Neural progenitor cell (in vitro differentiated cells): ENCODE results near the gene CES3.

Source experiments
- EZH2 ChIP-seq: fragments of 200-600 bp; sonication (generic); IDR thresholded peaks from 2 replicates; pipeline ENCODE4 v1.6.1; 2017; ENCODE audit warnings: antibody characterized with exemption, mild to moderate bottlenecking, moderate library complexity
- TF ChIP-seq, protein P1 (sequence below): fragments of 200-600 bp; sonication (generic); IDR thresholded peaks from 2 replicates; pipeline ENCODE4 v1.5.1; 2017; ENCODE audit warnings: antibody characterized with exemption, mild to moderate bottlenecking

DNA sequence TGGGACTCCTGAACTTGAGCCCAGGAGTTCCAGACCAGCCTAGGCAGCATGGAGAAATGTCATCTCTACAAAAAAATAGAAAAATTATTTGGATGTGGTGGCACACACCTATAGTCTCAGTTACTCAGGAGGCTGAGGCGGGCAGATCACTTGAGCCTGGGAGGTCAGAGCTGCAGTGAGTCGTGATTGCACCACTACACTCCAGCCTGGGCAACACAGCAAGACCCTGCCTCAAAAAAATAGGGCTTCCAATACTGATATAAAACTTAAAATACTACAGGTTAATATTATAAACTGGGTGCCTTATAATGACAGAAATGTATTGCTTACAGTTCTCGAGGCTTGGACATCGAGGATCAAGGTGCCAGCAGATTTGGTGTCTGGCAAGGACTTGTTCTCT, 15.1 kb upstream of the CES3 start:
- TF ChIP-seq, protein P1, sequence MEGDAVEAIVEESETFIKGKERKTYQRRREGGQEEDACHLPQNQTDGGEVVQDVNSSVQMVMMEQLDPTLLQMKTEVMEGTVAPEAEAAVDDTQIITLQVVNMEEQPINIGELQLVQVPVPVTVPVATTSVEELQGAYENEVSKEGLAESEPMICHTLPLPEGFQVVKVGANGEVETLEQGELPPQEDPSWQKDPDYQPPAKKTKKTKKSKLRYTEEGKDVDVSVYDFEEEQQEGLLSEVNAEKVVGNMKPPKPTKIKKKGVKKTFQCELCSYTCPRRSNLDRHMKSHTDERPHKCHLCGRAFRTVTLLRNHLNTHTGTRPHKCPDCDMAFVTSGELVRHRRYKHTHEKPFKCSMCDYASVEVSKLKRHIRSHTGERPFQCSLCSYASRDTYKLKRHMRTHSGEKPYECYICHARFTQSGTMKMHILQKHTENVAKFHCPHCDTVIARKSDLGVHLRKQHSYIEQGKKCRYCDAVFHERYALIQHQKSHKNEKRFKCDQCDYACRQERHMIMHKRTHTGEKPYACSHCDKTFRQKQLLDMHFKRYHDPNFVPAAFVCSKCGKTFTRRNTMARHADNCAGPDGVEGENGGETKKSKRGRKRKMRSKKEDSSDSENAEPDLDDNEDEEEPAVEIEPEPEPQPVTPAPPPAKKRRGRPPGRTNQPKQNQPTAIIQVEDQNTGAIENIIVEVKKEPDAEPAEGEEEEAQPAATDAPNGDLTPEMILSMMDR = no peak
- no peak for TF ChIP-seq EZH2
